OCI-LY1 (cell line): ENCODE results near the gene LGALSL.

Experiments used
- H2AFZ ChIP-seq: fragments of 200-600 bp; sonication (generic), shearing (Covaris generic); 2 replicates; pipeline ENCODE4 v1.6.0; 2014; ENCODE audit warnings: antibody characterized with exemption, mild to moderate bottlenecking, low read length
- H3F3A ChIP-seq: fragments of 200-600 bp; sonication (generic), shearing (Covaris generic); 2 replicates; pipeline ENCODE4 v1.6.0; 2014; ENCODE audit warnings: mild to moderate bottlenecking, antibody characterized with exemption, low read length, moderate library complexity; ENCODE audit not compliant: insufficient read depth
- H3K27ac ChIP-seq: fragments of 200-600 bp; sonication (generic); 2 replicates; pipeline ENCODE4 v1.5.1; 2014; ENCODE audit warnings: low read length, mixed run types, mild to moderate bottlenecking, low read depth; ENCODE audit not compliant: poor library complexity, severe bottlenecking
- H3K27me3 ChIP-seq: fragments of 200-600 bp; sonication (generic); 2 replicates; pipeline ENCODE4 v1.6.0; 2014; ENCODE audit warnings: antibody characterized with exemption, mild to moderate bottlenecking, low read length, moderate library complexity; ENCODE audit not compliant: insufficient read depth
- H3K36me3 ChIP-seq: fragments of 200-600 bp; sonication (generic); 2 replicates; pipeline ENCODE4 v1.6.1; 2014; ENCODE audit warnings: mild to moderate bottlenecking, antibody characterized with exemption, low read length, moderate library complexity, mixed read lengths; ENCODE audit not compliant: insufficient read depth
- H3K4me1 ChIP-seq: fragments of 200-600 bp; sonication (generic); 2 replicates; pipeline ENCODE4 v1.5.1; 2014; ENCODE audit warnings: mild to moderate bottlenecking, low read length, moderate library complexity; ENCODE audit not compliant: insufficient read depth, severe bottlenecking
- H3K4me2 ChIP-seq: fragments of 200-600 bp; sonication (generic), shearing (Covaris generic); 2 replicates; pipeline ENCODE4 v1.6.1; 2014; ENCODE audit warnings: low read length
- H3K4me3 ChIP-seq: fragments of 200-600 bp; sonication (generic); 2 replicates; pipeline ENCODE4 v1.5.1; 2014; ENCODE audit warnings: low read length, low read depth, mild to moderate bottlenecking, mixed read lengths; ENCODE audit not compliant: poor library complexity, severe bottlenecking
- H3K79me2 ChIP-seq: fragments of 200-600 bp; shearing (Covaris generic); 2 replicates; pipeline ENCODE4 v1.6.1; 2016; ENCODE audit warnings: mixed run types, low read length, mixed read lengths; ENCODE audit not compliant: insufficient read depth
- H3K9ac ChIP-seq: fragments of 200-600 bp; sonication (generic), shearing (Covaris generic); 2 replicates; pipeline ENCODE4 v1.6.1; 2014; ENCODE audit warnings: mild to moderate bottlenecking, low read length, mixed read lengths
- H3K9me2 ChIP-seq: fragments of 200-600 bp; sonication (generic), shearing (Covaris generic); 2 replicates; pipeline ENCODE4 v1.6.1; 2014; ENCODE audit warnings: low read depth, mild to moderate bottlenecking, low read length, mixed read lengths
- H3K9me3 ChIP-seq: fragments of 200-600 bp; shearing (Covaris generic); 2 replicates; pipeline ENCODE4 v1.6.1; 2014; ENCODE audit warnings: low read length, mixed read lengths
- H4K20me1 ChIP-seq: fragments of 200-600 bp; sonication (generic), shearing (Covaris generic); 2 replicates; pipeline ENCODE4 v1.6.0; 2016; ENCODE audit warnings: mild to moderate bottlenecking, low read length; ENCODE audit not compliant: insufficient read depth
- CTCF ChIP-seq: fragments of 200-600 bp; sonication (generic), shearing (Covaris generic); IDR thresholded peaks from 2 replicates; pipeline ENCODE4 v1.5.1; 2017; ENCODE audit warnings: mild to moderate bottlenecking, antibody characterized with exemption, low read length, moderate library complexity, mixed read lengths
- EZH2 ChIP-seq: fragments of 200-600 bp; sonication (generic), shearing (Covaris generic); IDR thresholded peaks from 2 replicates; pipeline ENCODE4 v1.8.0; 2017; ENCODE audit warnings: borderline replicate concordance, mixed run types, mild to moderate bottlenecking, antibody characterized with exemption, low read length, moderate library complexity, mixed read lengths

Gene LGALSL

GRCh38 chr2:64482243-64482642 is 28.3 kb downstream of the LGALSL start:
- H3K4me3 ChIP-seq = no peak overlapping the region
- no peaks in the 10 kb centered on the region for H3K4me1 ChIP-seq
- H3F3A ChIP-seq = no peaks in the 10 kb centered on the region
- H2AFZ ChIP-seq = no peak overlapping the region
- H3K27ac ChIP-seq = no peak overlapping the region
- no peaks in the 10 kb centered on the region for H4K20me1 ChIP-seq
- H3K36me3 ChIP-seq = no peaks in the 10 kb centered on the region
- no peaks in the 10 kb centered on the region for H3K79me2 ChIP-seq
- H3K4me2 ChIP-seq = no peak overlapping the region
- H3K9ac ChIP-seq = no peak overlapping the region
- H3K9me3 ChIP-seq = no peaks in the 10 kb centered on the region
- TF ChIP-seq EZH2 = no peak
- peaks cover 8% of the 10 kb centered on the region; the same call in 1 of the 2 replicates for H3K27me3 ChIP-seq
- no peaks in the 10 kb centered on the region for H3K9me2 ChIP-seq

GRCh38 chr2:64482765-64483504 is 29.0 kb downstream of the LGALSL start:
- Histone ChIP-seq H3K27me3 (peaks cover 8% of the 10 kb centered on the region; the same call in 1 of the 2 replicates), H3K4me2 (no peak overlapping the region), H3F3A (no peaks in the 10 kb centered on the region), H3K9me3 (no peaks in the 10 kb centered on the region), H3K4me3 (no peak overlapping the region), H3K79me2 (no peaks in the 10 kb centered on the region), H3K36me3 (no peaks in the 10 kb centered on the region), H4K20me1 (no peaks in the 10 kb centered on the region), H3K9me2 (no peaks in the 10 kb centered on the region), H3K9ac (no peak overlapping the region), H3K4me1 (no peaks in the 10 kb centered on the region), H3K27ac (no peak overlapping the region), H2AFZ (no peak overlapping the region)
- TF ChIP-seq EZH2 (no peak), CTCF (no peak)

- TF ChIP-seq EZH2 = no peak
- no peak for TF ChIP-seq CTCF
- Histone ChIP-seq H3K4me1 (no peaks in the 10 kb centered on the region), H3K36me3 (no peaks in the 10 kb centered on the region), H3K27me3 (peaks cover 8% of the 10 kb centered on the region; the same call in 1 of the 2 replicates), H2AFZ (no peak overlapping the region), H3K9me3 (no peaks in the 10 kb centered on the region), H3K27ac (no peak overlapping the region), H3K4me2 (no peak overlapping the region), H3F3A (no peaks in the 10 kb centered on the region), H4K20me1 (no peaks in the 10 kb centered on the region), H3K9ac (no peak overlapping the region), H3K9me2 (no peaks in the 10 kb centered on the region), H3K79me2 (no peaks in the 10 kb centered on the region), H3K4me3 (no peak overlapping the region)
Observed at GRCh38 chr2:64485331-64485730, 31.4 kb downstream of the LGALSL start.

- Histone ChIP-seq H4K20me1 (no peaks in the 10 kb centered on the region), H3K27ac (no peak overlapping the region), H3K4me2 (no peak overlapping the region), H3K4me1 (no peaks in the 10 kb centered on the region), H3K9me3 (no peaks in the 10 kb centered on the region), H3K9ac (no peak overlapping the region), H3K4me3 (no peak overlapping the region), H2AFZ (no peak overlapping the region), H3K9me2 (no peaks in the 10 kb centered on the region), H3K27me3 (peaks cover 8% of the 10 kb centered on the region; the same call in 1 of the 2 replicates), H3K79me2 (no peaks in the 10 kb centered on the region), H3F3A (no peaks in the 10 kb centered on the region), H3K36me3 (no peaks in the 10 kb centered on the region)
- no peak for TF ChIP-seq CTCF
- TF ChIP-seq EZH2 = no peak
Observed at GRCh38 chr2:64485961-64486360, 32.0 kb downstream of the LGALSL start.
